ENCODE measurements around the gene PDZRN3.
"Not testable (repeated sequence)": the region's sequence is repeated elsewhere in the genome, so short reads cannot be mapped to it uniquely, and the experiment has no call there.

Gene PDZRN3

GRCh38 chr3:73586628-73587027 lies 38.1 kb downstream of the PDZRN3 start:
- DNase-seq (ENCODE audit: low read depth) = no peak

- no peak for DNase-seq (ENCODE audit: low read depth)
Measured at GRCh38 chr3:73586190-73586589, 38.6 kb downstream of the PDZRN3 start.

DNA sequence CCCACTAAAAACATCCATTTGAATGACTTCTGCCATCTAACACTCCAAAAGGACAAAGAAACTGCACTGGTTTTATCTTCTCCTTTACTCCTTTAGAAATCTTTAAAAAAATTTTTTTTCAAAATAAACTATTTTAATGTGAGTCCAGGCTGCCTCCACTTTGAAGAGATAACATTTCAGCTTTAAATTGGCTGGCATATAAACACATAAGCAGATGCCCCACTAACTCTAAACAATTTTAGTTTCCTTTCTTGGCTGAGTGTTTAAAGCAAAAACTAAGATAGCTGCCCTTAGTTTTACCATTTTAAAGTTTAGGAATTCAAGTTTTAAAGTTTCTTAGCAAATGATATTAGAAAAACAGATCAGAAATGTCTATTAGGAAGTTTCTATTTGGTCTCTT lies 39.9 kb downstream of the PDZRN3 start:
- DNase-seq (ENCODE audit: low read depth) = no peak

DNA sequence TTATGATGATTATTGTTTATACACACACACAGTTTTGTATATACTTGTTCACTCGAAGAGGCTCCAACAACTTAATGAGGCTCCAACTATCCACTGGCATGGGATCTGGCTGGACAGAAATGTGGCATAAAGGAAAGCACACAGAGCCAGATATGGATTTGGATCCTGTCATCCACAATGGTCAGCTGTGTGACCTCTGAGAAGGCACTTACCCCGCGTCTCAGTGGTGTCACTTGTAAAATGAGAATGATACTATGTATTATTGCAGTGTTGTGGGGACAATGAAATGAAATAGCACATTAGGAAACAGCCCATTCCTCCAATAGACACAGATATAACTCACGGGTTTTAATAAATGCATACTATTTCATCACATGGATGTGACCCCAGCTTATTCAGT lies 42.2 kb downstream of the PDZRN3 start:
- no peak for DNase-seq (ENCODE audit: low read depth)

- DNase-seq (ENCODE audit: low read depth) = no peak
Measured at GRCh38 chr3:73581134-73581846, 43.5 kb downstream of the PDZRN3 start.

GRCh38 chr3:73580343-73580742 lies 44.4 kb downstream of the PDZRN3 start:
- DNase-seq (ENCODE audit: low read depth) = peak; percentile 24

GRCh38 chr3:73577704-73578103 lies 47.0 kb downstream of the PDZRN3 start:
- DNase-seq (ENCODE audit: low read depth) = no peak

DNA sequence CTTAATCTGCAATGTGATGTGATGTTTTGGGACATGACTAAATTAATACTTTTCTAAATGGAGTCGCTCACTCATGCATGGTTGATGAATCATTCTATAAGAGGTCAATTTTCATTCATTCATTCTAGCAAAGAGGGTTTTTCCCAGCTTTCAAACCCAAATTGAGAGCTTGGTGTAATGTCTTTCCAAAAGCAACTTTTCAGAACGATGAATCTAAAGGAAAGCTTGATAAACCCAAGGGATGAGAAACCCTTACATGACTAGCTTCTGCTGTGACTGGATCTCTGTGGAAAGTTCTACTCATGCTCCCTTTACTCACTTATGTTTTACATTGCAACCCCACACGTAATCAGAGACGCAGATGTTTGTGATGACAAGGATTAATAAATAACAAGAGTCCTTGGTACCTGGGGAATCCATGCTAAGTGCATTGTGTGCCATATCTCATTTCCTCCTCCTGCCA lies 47.7 kb downstream of the PDZRN3 start:
- DNase-seq (ENCODE audit: low read depth) = no peak

- DNase-seq (ENCODE audit: low read depth) = no peak
Measured at GRCh38 chr3:73575953-73576352, 48.8 kb downstream of the PDZRN3 start.

DNA sequence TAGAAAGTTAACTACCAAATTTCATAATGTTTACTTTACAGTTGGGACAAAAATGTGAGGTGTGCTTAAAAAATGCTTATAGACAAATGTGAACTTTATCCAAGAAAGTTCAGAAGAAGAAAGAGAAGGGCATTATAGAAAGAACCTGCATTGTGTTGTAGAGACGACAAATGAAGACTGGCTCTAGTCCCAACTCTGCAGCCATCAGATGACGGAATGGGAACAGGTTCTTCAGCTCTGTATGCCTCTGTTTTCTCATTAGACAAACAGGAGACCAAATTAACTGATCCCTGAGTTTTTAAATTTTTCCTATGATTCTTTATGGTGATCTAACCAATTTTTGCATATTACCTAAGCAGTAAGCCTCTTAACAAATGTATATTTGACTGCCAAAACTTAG lies 49.2 kb downstream of the PDZRN3 start:
- DNase-seq (ENCODE audit: low read depth) = no peak

DNA sequence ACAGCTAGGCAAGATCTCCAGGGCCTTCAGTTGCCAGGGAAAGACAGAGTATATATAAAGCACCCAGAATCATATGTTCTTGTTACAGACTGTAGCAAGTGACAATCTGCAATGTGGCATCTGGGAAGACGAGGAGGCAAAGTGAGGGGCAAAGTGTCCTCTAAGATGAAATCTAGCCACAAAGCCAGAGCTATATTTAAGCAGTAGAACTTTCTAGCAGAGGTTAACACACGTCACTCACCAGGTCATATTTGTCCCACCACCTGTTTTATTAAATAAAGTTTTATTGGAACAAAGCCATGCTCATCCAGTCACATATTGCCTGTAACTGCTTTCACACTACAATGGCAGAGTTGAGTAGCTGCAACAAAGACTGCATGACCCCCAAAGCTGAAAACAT lies 51.5 kb downstream of the PDZRN3 start:
- no peak for DNase-seq (ENCODE audit: low read depth)

DNA sequence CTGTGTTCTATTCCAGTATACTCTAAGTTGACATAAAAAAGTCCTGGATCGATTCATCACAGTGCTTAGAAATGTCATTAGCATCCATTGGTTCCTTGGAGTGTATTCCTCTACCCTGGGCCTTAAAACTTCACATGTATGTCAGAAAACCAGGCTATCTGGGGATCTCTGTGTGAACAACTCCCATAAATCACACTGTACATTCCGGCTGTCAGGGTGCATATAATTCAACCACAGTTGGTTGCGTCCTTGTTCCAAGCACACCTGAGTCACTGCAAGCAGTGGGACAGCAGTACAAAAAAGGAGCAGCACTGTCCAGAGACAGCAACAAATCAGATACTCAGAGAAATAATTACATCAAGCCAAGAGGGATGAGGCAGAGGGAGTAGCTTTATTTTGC lies 52.4 kb downstream of the PDZRN3 start:
- no peak for DNase-seq (ENCODE audit: low read depth)

- DNase-seq (ENCODE audit: low read depth) = no peak
Measured at GRCh38 chr3:73571238-73571794, 53.4 kb downstream of the PDZRN3 start.

DNA sequence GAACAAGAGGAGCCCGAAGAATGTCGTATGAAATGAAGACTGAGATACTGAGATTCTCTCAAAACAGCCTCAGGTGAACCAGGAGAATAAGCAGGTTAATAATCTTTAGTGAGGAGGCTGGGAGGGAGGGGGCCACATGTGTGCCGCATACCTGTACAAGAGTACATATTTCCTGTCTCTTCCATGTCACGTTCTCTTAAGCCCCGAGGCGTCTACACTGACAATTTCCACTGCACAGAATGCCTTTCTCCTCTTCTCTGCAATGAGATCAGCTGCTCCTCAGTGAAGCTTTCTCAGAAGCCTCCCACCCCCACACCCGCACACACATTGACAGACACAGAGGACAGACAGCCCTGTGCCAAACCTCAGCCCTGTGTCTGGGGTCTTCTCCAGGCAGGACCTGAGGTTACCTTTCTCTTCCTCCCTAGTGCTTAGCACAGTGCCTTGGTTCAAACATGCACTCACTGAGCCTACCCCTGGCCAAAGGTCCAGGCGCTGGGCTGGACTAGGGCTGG lies 55.4 kb downstream of the PDZRN3 start:
- DNase-seq (ENCODE audit: low read depth) = no peak

DNA sequence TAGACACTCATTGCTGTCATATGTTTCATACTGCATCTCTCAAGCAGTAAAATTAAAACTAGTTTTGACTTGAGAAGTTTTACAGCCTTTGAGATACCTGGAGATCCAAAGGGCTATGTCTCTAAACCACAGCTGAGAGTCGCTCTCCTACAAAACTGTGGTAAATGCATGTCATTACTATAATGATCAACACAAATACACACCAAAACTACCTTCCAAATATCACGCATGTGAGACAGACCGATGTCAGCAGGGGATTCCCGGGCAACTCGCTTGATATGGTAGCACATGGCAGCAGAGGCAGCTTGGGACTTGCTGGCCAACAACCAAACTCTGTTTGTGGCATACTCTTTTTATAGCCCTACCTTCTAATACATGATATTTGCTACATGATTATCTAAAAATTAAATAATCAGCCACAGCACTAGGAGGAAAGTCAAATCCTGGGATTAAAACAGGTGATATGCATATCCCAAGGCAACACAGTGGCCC lies 56.3 kb downstream of the PDZRN3 start:
- DNase-seq (ENCODE audit: low read depth) = no peak

DNA sequence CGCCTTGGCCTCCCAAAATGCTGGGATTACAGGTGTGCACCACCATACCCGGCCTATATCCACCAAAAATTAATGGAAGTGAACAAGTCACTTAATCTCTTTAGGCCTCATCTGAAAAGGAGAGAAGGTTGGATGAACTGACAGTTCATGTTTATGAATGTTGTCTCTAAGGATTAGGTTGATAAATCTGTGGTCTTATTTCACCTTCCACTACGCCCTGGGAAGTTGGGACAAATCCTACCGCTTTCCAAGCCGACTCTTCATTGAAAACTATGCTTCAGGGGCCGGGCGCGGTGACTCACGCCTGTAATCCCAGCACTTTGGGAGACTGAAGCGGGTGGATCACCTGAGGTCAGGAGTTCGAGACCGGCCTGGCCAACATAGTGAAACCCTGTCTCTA lies 59.4 kb downstream of the PDZRN3 start:
- DNase-seq (ENCODE audit: low read depth) = not testable (repeated sequence)

DNA sequence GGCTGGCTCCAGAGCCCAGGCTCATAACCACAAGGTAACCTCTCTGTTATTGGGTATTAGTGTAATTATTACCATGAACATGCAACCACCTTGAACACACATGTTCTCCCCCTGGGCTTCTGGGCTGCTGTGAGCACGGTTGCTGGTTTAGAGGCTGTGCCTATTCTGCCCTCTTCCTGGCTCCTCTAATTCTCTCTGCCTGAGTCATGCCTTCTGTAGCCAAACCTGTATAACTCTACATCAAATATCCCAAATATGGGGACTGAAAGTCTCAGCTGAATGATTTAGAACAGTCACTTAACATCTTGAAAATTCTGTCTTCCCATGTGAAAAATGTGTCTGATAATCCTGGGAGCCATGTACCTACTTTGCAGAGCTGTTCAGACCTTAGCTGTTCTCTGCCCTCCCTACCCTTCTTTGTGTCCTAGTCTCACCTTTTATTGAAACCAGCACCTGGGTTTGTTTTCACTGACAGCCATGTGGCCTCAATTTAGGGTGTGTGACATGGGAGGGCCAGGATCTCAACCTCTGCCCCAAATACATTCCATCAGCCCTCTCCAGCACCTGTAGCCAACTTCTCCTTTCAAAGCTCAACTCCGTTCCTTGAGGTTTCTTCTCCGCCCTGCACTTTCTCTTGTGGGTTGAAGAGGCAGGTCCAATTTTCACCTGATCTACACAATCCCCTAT lies 60.7 kb downstream of the PDZRN3 start:
- no peak for DNase-seq (ENCODE audit: low read depth)

DNA sequence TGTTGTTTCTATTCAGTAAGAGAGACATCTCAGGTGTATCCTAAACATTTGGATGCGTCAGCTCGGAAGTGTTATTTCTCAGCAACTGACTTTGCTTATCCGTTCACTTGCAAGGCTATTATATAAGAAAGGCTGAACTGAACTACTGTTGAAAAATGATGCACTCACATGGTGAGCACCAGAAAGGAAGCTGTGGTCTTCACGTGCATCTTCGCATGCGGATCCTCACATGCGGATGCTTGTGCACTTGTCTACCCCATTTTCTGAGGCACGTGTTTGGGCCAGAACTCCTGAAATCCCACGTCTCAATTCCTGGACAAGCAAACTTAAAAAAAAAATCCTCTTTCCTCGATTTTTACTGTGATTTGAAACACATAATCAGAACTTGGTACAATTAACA lies 63.2 kb downstream of the PDZRN3 start:
- no peak for DNase-seq (ENCODE audit: low read depth)

- DNase-seq (ENCODE audit: low read depth) = peak; percentile 38
Measured at GRCh38 chr3:73559749-73560148, 65.0 kb downstream of the PDZRN3 start.

- DNase-seq (ENCODE audit: low read depth) = peak; percentile 81
Measured at GRCh38 chr3:73558727-73559075, 66.0 kb downstream of the PDZRN3 start.

- DNase-seq (ENCODE audit: low read depth) = peak; percentile 19
Measured at GRCh38 chr3:73557986-73558726, 66.6 kb downstream of the PDZRN3 start.

All from fibroblast of gingiva (primary cell).